ENCODE data around the gene ACADVL. TPM values are rescaled to one million over a fixed set of nuclear protein-coding genes. Genes with fewer than 3 reads are reported as not detected.
"Not testable (repeated sequence)": the region's sequence is repeated elsewhere in the genome, so short reads cannot be mapped to it uniquely, and the experiment has no call there.

ACADVL gene
- total RNA-seq (2014; rRNA removed; shearing (Covaris generic)) = 306 and 420 TPM in 2 replicates

- DNase-seq (ENCODE audit: low read depth) = peak; percentile 95
Measured at GRCh38 chr17:7219812-7220592, at the start of gene ACADVL, which contains the start of gene DLG4. Gene ACADVL, plus strand, starts transcription at chr17:7219938. Its CDS starts 47 bp downstream, at chr17:7219985. Gene DLG4, minus strand, starts transcription at chr17:7219836.

- not testable (repeated sequence) for DNase-seq (ENCODE audit: low read depth)
Measured at GRCh38 chr17:7172522-7173191, 47.1 kb upstream of the ACADVL start.

GRCh38 chr17:7173687-7174602 is 45.8 kb upstream of the ACADVL start:
- DNase-seq (ENCODE audit: low read depth) = no peak

GRCh38 chr17:7174603-7175326 is 45.0 kb upstream of the ACADVL start:
- DNase-seq (ENCODE audit: low read depth) = no peak

GRCh38 chr17:7175330-7175733 is 44.4 kb upstream of the ACADVL start:
- no peak for DNase-seq (ENCODE audit: low read depth)

GRCh38 chr17:7176107-7176840 is 43.5 kb upstream of the ACADVL start:
- DNase-seq (ENCODE audit: low read depth) = no peak

- DNase-seq (ENCODE audit: low read depth) = no peak
Measured at GRCh38 chr17:7176841-7177190, 42.9 kb upstream of the ACADVL start.

- peak; percentile 78 for DNase-seq (ENCODE audit: low read depth)
Measured at GRCh38 chr17:7177191-7177953, 42.4 kb upstream of the ACADVL start.

GRCh38 chr17:7177954-7178477 is 41.7 kb upstream of the ACADVL start:
- DNase-seq (ENCODE audit: low read depth) = peak; percentile 55

GRCh38 chr17:7178973-7179316 is 40.8 kb upstream of the ACADVL start:
- DNase-seq (ENCODE audit: low read depth) = no peak

- no peak for DNase-seq (ENCODE audit: low read depth)
Measured at GRCh38 chr17:7179317-7180254, 40.2 kb upstream of the ACADVL start, which contains the start of gene ASGR1. Gene ASGR1, minus strand, starts transcription at chr17:7179370. Its CDS starts 807 bp downstream, at chr17:7178563.

GRCh38 chr17:7182101-7182500 is 37.6 kb upstream of the ACADVL start:
- DNase-seq (ENCODE audit: low read depth) = not testable (repeated sequence)

GRCh38 chr17:7183433-7184090 is 36.2 kb upstream of the ACADVL start:
- DNase-seq (ENCODE audit: low read depth) = no peak

- DNase-seq (ENCODE audit: low read depth) = no peak
Measured at GRCh38 chr17:7184091-7184488, 35.6 kb upstream of the ACADVL start.

- no peak for DNase-seq (ENCODE audit: low read depth)
Measured at GRCh38 chr17:7184647-7185046, 35.1 kb upstream of the ACADVL start.

- DNase-seq (ENCODE audit: low read depth) = no peak
Measured at GRCh38 chr17:7186241-7186640, 33.5 kb upstream of the ACADVL start.

GRCh38 chr17:7190276-7190917 is 29.3 kb upstream of the ACADVL start:
- DNase-seq (ENCODE audit: low read depth) = no peak

Data from Daoy (cell line).